Activated effector memory CD4-positive, alpha-beta T cell treated with anti-CD3 and anti-CD28 coated beads, Interleukin-2, amount 50 U/mL, for 16 hours (primary cell): ENCODE data around the gene PPM1E.

Experiments
- DNase-seq: peaks from one replicate; pipeline ENCODE4 v3.0.0-alpha.2; 2020

PPM1E gene

DNA sequence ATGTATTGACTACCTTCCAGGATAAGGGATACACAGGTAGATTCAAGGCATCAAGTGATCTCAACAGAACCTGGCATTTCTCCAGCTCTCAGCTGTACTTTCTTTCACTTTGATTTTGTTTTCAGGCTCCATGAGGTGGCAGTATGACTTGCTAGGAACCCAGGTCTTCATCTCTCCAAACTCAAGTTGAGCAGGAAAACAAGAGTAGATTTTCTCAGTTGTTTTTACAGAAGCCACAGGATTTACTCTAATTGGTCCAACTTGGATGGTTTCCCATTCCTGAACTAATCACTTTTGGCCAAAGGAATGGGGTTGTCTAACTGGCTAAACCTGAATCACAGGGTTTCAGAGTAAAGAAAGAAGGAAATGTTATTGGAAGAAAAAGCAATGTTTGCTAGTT, 204.4 kb downstream of the PPM1E start:
- no peak for DNase-seq

DNA sequence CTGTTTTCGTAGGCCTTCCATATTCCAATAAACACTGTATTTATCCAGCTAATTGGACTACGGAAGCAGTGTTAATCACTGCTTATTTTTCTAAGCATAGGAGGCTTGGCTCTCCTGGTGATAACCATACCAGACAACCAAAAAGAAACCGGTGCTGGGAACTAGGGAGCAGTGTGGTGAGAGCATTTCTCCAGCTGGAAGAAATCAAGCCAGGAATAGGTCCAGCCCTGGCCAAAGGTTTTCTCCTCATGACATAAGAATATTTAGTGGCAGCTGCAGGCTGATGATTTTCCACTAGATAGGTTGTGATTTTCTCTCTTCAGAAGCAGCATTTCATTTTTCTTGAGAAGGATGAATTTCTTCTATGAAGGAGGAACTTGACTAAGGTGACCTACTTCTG, 209.6 kb downstream of the PPM1E start:
- DNase-seq = no peak

DNA sequence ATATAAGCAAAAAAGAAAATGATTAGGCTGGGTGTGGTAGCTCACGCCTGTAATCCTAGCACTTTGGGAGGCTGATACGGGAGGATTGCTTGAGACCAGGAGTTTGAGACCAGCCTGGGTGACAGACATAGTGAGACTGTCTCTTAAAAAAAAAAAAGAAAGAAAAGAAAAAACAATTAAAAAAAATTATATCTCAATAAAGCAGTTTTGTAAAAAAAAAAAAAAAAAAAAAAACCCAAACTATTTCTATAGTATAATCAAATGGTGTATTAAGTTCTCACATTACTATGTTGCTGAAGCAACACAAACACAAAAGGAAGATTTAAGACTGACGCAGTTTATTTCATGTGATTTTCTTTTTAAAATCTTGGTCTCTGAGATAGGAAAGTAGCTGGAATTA, 210.6 kb downstream of the PPM1E start:
- no peak for DNase-seq

DNA sequence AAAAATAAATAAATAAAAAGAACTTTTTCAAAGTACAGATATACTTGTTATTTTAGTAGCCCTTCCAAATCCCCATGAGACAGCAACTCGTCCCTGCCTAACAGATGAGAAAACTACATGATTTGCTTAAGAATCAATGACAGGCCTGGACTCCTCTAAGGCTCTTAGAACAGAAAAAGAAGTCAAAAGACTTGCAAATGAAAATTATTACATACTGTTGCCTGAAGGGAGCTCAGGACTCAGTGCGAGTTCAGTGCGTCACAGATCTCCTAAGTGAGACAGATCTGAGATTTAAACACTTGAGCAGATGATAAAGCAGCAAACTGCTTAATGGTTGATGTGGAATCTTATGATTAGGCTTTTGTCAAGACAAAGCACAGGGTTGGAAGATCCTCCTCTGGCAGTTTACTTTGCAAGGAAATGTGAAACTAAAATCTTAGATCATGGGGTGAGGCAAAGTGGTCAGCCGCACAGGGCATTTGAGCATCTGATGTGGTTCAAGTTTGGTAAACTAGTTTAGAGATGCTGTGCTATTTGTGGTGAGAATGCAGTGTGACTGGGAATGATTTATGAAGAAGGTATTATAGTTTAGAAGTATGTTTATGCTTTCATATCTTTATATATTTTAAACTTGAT, 212.9 kb downstream of the PPM1E start:
- DNase-seq = no peak

DNA sequence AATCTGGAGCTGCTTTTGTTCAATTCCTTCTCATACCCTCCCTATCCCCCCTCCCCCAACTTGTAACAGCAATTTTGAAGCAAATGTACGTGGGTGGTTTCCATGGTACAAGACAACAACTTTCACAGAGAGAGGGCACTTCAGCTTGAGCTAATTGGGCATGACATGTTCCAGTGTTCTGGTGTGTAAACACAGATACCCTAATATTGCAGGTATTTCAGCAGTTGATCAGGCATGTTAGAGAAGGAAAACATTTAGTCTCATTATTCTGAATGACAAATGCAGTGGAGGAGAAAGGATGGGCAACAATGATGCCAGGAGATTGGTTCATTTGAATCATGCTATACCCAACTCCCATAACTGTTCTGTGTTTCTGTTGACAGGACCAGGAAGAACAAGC, 213.5 kb downstream of the PPM1E start:
- DNase-seq = no peak

GRCh38 chr17:58969612-58970011, 214.0 kb downstream of the PPM1E start:
- DNase-seq = no peak

DNA sequence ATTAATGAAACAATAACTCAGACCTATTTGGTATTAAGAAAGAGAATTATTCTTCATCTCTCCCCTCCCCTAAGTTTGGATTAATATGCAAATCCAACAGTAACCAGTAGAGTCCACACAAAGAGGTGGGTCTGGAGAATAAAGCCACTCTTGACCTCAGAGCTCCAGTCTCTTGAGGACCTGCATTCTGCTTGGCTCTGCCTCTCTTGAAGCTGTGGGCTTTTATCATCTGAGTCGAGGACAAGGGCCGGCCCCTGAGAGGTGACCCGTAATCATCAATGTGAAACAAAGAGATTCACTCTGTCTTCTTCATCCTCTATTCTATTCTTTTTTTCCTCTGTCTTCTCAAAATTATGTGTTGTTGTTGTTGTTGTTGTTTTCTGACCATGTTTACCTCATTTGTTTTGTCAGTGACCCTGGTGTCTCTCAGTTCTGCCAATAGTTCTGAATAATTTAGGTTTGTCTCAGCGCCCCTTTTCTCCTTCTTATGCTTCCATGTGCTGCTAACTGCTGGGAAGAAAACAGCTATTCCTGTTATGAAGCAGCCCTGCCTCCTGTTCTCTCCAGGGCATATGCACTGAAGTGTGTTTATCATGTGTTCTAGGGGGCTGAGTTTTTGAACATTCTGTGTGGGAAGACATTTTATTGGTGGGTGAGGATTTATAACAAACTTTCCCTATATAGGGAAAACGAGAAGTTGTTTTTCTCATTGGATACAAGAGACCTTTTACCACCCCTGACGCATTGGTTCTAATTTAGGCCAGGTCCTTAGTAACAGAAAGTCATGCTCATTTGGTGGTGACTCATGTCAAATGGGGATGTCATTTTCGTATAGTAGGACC, 215.2 kb downstream of the PPM1E start:
- no peak for DNase-seq

GRCh38 chr17:58974354-58974753, 218.7 kb downstream of the PPM1E start:
- DNase-seq = no peak

GRCh38 chr17:58976541-58976940, 220.9 kb downstream of the PPM1E start:
- DNase-seq = no peak

GRCh38 chr17:58980706-58981481, 225.2 kb downstream of the PPM1E start:
- DNase-seq = no peak

DNA sequence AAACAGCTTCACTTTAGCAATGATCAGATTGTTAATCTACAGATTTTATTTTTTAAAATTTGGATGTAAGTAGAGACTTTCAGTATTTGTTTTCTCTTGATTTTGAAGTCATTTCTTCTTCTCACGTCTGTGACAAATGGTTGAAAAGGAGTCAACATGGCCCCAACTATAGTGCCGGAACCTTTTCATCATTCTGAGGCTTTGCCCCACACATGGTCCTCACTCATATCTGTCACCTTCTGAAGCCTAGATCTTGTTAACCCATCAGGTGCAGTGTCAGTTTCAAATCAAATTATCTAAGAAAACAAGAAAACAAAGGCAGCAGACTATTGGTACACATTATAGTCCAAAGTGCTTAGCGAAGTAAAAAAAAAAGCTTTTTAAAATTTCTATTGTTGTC, 227.0 kb downstream of the PPM1E start:
- DNase-seq = no peak

- no peak for DNase-seq
Observed at GRCh38 chr17:58985367-58985766, 229.7 kb downstream of the PPM1E start.

DNA sequence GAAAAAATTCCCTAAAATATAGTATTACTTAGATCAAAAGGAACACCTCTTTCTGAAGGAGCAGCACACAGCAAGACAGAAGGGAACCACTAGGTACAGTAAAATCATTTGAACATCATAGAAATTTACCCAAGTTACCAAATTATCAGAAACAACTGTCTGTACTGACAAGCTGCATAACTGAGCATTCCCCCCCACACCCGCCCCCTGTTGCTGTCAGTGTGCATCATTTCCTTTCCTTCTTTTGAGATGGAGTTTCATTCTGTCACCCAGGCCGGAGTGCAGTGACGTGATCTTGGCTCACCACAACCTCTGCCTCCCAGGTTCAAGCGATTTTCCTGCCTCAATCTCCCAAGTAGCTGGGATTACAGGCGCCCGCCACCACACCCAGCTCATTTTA, 230.3 kb downstream of the PPM1E start:
- no peak for DNase-seq

- DNase-seq = no peak
Observed at GRCh38 chr17:58989629-58990028, 234.0 kb downstream of the PPM1E start.

DNA sequence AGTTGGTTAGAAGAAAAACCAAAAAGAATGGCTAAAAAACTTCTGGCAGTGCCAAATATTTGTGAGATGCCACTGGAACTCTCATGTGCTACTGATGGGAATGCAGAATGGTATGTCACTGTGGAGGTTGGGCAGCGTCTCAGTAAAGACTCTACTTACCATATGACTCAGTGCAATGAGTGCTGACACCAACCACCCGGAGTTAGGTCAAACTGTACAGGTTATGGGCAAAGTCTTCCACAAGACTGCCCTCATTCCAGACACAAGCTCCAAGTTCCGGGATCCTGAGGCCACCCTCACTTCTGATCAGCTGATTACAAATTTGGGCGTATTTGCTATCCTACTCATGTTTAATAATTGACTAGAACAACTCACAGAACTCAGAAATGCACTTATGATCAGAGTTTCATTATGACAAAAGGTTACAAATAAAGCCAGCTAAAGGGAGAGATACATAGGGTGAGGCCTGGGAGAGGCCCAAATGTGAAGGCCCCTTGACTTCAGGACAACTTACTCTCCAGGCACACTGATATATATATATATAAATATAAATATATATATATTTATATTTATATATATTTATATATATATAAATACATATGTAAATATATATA, 236.2 kb downstream of the PPM1E start:
- DNase-seq = no peak

DNA sequence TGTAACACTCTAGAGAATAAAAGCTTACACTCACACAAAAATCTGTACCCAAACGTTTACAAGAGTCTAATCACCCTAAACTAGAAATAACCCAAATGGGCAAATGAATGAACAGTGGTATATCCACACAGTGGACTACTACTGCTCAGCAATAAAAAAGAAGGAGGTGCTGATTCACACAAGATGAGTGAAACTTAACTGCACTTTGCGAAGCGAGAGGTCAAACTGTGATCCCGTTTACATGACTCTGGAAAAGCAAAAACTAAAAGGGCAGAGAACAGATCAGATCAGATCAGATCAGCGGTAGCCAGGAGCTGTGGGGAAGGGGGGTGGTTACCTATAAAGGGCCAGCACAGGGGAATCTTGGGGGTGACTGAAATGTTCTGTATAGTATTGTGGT, 237.7 kb downstream of the PPM1E start:
- no peak for DNase-seq

DNA sequence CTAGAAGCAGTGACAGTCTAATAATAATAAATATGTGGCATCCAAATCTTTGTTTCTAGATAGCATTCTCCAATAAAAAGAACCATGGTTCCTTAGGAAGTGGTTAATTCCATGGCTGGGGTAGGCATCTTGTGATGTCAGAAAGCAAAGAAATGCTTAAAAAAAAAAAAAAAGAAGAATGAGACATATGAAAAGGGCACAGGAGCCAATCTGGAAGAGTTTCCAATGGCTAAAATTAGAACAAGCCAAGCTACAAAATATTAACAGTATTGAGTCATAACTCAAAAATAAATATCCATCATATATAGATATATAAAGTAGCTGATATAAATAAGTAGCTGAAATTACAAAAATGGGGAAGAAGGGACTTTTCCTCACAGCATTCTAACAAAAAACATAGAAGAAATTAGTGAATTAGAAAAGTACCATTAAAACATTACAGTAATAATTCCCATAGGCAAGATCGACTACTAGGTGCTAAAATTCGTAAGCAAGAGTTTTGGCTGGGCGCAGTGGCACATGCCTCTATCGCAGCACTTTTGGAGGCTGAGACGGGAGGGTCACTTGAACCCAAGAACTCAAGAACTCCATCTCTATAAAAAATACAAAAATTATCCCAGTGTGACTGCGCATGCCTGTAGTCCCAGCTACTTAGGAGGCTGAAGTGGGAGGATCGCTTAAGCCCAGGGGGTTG, 239.7 kb downstream of the PPM1E start:
- no peak for DNase-seq

GRCh38 chr17:58996968-58997367, 241.3 kb downstream of the PPM1E start:
- no peak for DNase-seq

DNA sequence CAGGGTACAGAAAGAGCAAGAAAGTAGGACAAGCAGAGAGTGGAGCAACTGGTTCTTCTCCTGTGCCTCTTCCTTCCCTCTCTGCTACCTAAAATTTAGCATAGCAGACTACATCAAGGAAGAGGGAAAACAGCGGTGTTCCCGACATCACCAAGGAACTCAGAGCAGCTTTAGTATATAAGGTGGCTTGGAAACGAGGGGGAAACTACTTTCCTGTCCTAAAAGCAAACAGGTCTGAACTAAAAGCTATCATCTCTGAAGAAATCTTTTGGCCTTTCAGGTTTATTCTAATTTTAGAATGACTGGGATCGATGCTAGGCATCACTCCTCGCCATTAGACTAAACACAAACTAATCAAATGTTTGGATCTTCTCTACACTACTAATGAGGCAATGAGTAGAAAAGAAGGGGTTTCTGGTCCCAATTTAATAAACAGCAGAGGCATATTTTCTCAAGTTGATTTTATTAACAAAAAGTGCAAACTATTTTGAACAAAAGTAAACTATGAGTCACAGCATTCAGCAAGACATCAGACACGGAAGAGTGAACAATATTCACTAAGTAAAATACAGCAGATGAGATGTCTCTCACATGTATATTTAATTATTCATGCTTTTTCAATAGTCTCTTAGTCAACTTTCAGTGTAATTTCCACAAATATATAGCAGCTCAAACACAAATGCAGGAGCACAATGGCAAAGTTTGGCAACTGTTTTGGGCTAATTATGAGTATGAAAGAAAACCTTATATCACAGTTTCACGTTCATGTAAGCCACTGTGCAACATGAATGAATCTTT, 242.3 kb downstream of the PPM1E start:
- DNase-seq = no peak

- DNase-seq = no peak
Observed at GRCh38 chr17:58998871-58999270, 243.2 kb downstream of the PPM1E start.

- no peak for DNase-seq
Observed at GRCh38 chr17:58999500-58999899, 243.8 kb downstream of the PPM1E start.

DNA sequence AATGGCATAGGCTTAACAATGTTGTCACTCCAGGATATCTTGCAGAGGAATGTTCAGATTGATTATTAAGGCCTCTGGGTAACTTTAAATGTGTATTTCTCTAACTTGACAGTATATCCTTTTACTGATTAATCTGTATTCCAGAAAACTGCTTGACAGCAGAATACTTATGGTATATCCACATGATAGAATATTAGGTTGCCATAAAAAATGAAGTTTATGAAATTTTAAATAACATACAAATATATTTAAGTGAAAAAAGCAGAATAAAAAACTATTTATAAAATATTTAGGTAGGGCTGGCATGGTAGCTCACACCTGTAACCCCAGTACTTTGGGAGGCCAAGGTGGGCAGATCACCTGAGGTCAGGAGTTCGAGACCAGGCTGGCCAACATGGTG, 244.4 kb downstream of the PPM1E start:
- DNase-seq = no peak
